HL-60 (cell line): ENCODE measurements around the gene FGGY.

Experiments
- DNase-seq, 2 experiments: peaks; one replicate each; pipeline ENCODE4 v3.0.0-alpha.2; 2010 to 2020; ENCODE audit warnings: low read depth in 1 of 2, low spot score in 1 of 2
- H3K27ac ChIP-seq: fragments of 250-450 bp; sonication (Bioruptor Pico); replicated peaks from 2 replicates; pipeline ENCODE4 v1.5.1; 2020; ENCODE audit warnings: mild to moderate bottlenecking, moderate library complexity
- H3K27me3 ChIP-seq: fragments of 250-450 bp; sonication (Bioruptor Pico); 2 replicates; pipeline ENCODE4 v1.5.1; 2021; ENCODE audit warnings: mild to moderate bottlenecking, moderate library complexity; ENCODE audit not compliant: insufficient read depth, poor library complexity, severe bottlenecking
- H3K4me3 ChIP-seq: replicated peaks from 2 replicates; pipeline ENCODE4 v1.5.1; 2011; ENCODE audit warnings: mild to moderate bottlenecking, control low read depth, low read length; ENCODE audit not compliant: insufficient read depth
- GABPA ChIP-seq: IDR thresholded peaks from 2 replicates; pipeline ENCODE4 v1.6.1; 2012; ENCODE audit warnings: low read depth
- POLR2AphosphoS5 ChIP-seq: IDR thresholded peaks from 2 replicates; pipeline ENCODE4 v1.6.1; 2012; ENCODE audit warnings: low read depth
- SPI1 ChIP-seq: IDR thresholded peaks from 2 replicates; pipeline ENCODE4 v1.6.1; 2012; ENCODE audit warnings: low read depth, mild to moderate bottlenecking, borderline replicate concordance
- TF ChIP-seq, protein P1 (sequence below): IDR thresholded peaks from 2 replicates; pipeline ENCODE4 v1.6.1; 2012; ENCODE audit warnings: low read depth; ENCODE audit not compliant: insufficient replicate concordance
- TF ChIP-seq, protein P2 (sequence below): IDR thresholded peaks from one replicate; pipeline ENCODE4 v1.5.1; 2011; ENCODE audit warnings: low read length, control low read depth, inconsistent platforms; ENCODE audit not compliant: insufficient read depth

Gene FGGY

DNA sequence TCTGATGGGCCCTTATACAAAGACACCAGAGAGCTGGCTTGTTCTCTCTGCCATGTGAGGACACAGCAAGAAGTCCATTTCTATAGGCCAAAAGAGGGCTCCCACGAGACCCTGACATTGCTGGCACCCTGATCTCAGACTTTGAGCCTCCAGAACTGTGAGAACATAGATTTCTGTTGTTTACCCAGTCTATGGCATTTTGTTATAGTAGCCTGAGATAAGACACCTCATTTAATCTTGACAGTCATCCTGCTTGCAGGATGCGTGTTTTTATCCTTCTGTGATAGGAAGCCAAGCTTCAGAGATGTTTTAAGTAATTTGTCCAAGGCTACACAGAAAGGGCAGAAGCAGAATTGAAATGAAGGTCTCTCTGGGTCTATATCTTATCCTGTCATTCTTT is 379.0 kb downstream of the FGGY start:
- TF ChIP-seq, protein P1, sequence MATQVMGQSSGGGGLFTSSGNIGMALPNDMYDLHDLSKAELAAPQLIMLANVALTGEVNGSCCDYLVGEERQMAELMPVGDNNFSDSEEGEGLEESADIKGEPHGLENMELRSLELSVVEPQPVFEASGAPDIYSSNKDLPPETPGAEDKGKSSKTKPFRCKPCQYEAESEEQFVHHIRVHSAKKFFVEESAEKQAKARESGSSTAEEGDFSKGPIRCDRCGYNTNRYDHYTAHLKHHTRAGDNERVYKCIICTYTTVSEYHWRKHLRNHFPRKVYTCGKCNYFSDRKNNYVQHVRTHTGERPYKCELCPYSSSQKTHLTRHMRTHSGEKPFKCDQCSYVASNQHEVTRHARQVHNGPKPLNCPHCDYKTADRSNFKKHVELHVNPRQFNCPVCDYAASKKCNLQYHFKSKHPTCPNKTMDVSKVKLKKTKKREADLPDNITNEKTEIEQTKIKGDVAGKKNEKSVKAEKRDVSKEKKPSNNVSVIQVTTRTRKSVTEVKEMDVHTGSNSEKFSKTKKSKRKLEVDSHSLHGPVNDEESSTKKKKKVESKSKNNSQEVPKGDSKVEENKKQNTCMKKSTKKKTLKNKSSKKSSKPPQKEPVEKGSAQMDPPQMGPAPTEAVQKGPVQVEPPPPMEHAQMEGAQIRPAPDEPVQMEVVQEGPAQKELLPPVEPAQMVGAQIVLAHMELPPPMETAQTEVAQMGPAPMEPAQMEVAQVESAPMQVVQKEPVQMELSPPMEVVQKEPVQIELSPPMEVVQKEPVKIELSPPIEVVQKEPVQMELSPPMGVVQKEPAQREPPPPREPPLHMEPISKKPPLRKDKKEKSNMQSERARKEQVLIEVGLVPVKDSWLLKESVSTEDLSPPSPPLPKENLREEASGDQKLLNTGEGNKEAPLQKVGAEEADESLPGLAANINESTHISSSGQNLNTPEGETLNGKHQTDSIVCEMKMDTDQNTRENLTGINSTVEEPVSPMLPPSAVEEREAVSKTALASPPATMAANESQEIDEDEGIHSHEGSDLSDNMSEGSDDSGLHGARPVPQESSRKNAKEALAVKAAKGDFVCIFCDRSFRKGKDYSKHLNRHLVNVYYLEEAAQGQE = no peak
- no peak for TF ChIP-seq POLR2AphosphoS5
- TF ChIP-seq GABPA = no peak
- TF ChIP-seq SPI1 = no peak
- TF ChIP-seq, protein P2, sequence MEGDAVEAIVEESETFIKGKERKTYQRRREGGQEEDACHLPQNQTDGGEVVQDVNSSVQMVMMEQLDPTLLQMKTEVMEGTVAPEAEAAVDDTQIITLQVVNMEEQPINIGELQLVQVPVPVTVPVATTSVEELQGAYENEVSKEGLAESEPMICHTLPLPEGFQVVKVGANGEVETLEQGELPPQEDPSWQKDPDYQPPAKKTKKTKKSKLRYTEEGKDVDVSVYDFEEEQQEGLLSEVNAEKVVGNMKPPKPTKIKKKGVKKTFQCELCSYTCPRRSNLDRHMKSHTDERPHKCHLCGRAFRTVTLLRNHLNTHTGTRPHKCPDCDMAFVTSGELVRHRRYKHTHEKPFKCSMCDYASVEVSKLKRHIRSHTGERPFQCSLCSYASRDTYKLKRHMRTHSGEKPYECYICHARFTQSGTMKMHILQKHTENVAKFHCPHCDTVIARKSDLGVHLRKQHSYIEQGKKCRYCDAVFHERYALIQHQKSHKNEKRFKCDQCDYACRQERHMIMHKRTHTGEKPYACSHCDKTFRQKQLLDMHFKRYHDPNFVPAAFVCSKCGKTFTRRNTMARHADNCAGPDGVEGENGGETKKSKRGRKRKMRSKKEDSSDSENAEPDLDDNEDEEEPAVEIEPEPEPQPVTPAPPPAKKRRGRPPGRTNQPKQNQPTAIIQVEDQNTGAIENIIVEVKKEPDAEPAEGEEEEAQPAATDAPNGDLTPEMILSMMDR = no peak
- Histone ChIP-seq H3K27me3 (no peaks in the 10 kb centered on the region), H3K27ac (peak overlapping the region; percentile 67; the same call in 1 of the 2 replicates), H3K4me3 (no peak overlapping the region)
- DNase-seq = no peak

DNA sequence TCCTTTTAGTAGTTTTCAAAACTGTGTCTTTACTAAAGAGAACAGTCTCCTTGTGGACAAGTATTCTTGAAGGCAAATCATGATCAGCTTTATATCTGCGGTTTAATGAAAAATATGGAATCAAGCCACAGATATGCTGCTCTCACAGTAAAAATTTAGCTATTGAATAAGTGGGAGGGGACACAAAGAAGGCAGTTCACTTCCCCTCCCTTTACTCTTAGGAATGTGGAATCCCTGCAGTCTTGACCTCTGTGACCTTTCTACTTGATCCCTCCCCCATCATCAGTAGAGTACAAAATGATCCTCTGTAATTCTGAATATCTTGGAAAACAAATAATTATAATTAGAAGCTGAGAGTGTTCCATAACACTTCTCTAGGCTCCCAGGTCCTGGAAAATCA is 381.1 kb downstream of the FGGY start:
- DNase-seq = no peak
- Histone ChIP-seq H3K27me3 (no peaks in the 10 kb centered on the region), H3K27ac (no peak overlapping the region), H3K4me3 (no peak overlapping the region)
- TF ChIP-seq SPI1 (no peak), POLR2AphosphoS5 (no peak), GABPA (no peak)
- TF ChIP-seq, protein P2 = no peak
- TF ChIP-seq, protein P1 = no peak

DNA sequence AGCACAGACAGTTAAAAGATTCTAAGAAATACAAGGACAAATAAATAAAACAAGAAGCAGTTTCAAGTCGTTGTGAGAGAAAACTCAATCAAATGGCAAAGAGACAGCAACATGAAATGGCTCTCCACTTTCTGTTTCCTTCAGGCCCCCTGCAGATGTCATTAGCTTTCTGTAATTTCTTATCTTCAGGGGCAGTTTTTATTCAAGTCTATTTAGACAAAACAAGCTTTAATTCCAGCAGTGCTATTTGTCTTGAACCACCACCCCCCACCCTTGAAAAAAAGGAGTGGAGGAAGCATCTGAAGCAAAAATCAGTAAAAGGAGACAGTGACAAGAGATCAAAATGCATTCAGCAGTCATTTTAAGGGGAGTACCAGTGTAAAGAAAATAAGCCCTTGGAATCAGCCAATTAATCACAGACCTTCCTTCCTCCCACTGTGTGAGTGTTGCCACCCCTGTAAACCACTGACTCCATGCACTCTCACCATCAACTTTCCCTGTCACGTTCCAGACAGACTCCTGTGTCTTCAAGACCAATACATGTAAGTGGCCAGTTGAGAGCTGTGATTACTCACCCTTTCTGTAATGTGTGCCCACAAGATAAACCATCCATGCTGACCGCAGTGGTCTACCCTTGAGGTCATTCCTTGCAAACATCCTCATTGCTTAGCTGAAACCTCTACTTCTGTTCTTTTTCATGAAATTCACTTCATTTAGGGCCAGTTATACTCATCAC is 381.8 kb downstream of the FGGY start:
- DNase-seq = no peak
- H3K27ac ChIP-seq = no peak overlapping the region
- no peak for TF ChIP-seq POLR2AphosphoS5
- TF ChIP-seq SPI1 = no peak
- TF ChIP-seq, protein P1 = no peak
- TF ChIP-seq, protein P2 = no peak
- no peak for TF ChIP-seq GABPA
- no peak overlapping the region for H3K4me3 ChIP-seq
- no peaks in the 10 kb centered on the region for H3K27me3 ChIP-seq
